ENCODE results near the gene KITLG.
"Not testable (repeated sequence)": the region's sequence is repeated elsewhere in the genome, so short reads cannot be mapped to it uniquely, and the experiment has no call there.

Gene KITLG

GRCh38 chr12:88538697-88539096 lies 41.6 kb downstream of the KITLG start:
- no peak for DNase-seq

GRCh38 chr12:88538250-88538649 lies 42.0 kb downstream of the KITLG start:
- no peak for DNase-seq

GRCh38 chr12:88530868-88531267 lies 49.4 kb downstream of the KITLG start:
- DNase-seq = no peak

- no peak for DNase-seq
These were observed 50.5 kb downstream of the KITLG start for GRCh38 chr12:88529531-88530488.

- DNase-seq = no peak
These were observed 57.3 kb downstream of the KITLG start for GRCh38 chr12:88522961-88523360.

GRCh38 chr12:88520436-88520820 lies 59.8 kb downstream of the KITLG start:
- no peak for DNase-seq

- no peak for DNase-seq
These were observed 60.4 kb downstream of the KITLG start for GRCh38 chr12:88519802-88520435.

GRCh38 chr12:88518863-88519403 lies 61.3 kb downstream of the KITLG start:
- DNase-seq = no peak

GRCh38 chr12:88516811-88517210 lies 63.5 kb downstream of the KITLG start:
- no peak for DNase-seq

- no peak for DNase-seq
These were observed 69.4 kb downstream of the KITLG start for GRCh38 chr12:88510843-88511242.

GRCh38 chr12:88509851-88510250 lies 70.4 kb downstream of the KITLG start:
- no peak for DNase-seq

- no peak for DNase-seq
These were observed 70.9 kb downstream of the KITLG start for GRCh38 chr12:88509347-88509746.

GRCh38 chr12:88507851-88508250 lies 72.4 kb downstream of the KITLG start:
- DNase-seq = not testable (repeated sequence)

GRCh38 chr12:88507270-88507669 lies 73.0 kb downstream of the KITLG start:
- DNase-seq = no peak

GRCh38 chr12:88505696-88506095 lies 74.6 kb downstream of the KITLG start:
- no peak for DNase-seq

- no peak for DNase-seq
These were observed 77.0 kb downstream of the KITLG start for GRCh38 chr12:88503281-88503703.

- no peak for DNase-seq
These were observed 78.0 kb downstream of the KITLG start for GRCh38 chr12:88501972-88502938.

GRCh38 chr12:88496891-88497371 lies 83.3 kb downstream of the KITLG start:
- no peak for DNase-seq

GRCh38 chr12:88496429-88496828 lies 83.8 kb downstream of the KITLG start:
- no peak for DNase-seq

GRCh38 chr12:88495031-88495430 lies 85.2 kb downstream of the KITLG start:
- DNase-seq = no peak

- DNase-seq = no peak
These were observed 85.8 kb downstream of the KITLG start for GRCh38 chr12:88494520-88494919.

- no peak for DNase-seq
These were observed 86.6 kb downstream of the KITLG start for GRCh38 chr12:88493636-88494035.

GRCh38 chr12:88490425-88490824 lies 89.8 kb downstream of the KITLG start:
- no peak for DNase-seq
